ENCODE results near the gene DYNC1I1. TPM values are rescaled to one million over a fixed set of nuclear protein-coding genes. Genes with fewer than 3 reads are reported as not detected.

DYNC1I1 gene
- total RNA-seq, 4 donors from 2014 or later: 1.9 to 6.7 (median 5.8) TPM

- Histone ChIP-seq H3K4me1 (no peaks in the 10 kb centered on the region), H3K36me3 (no peaks in the 10 kb centered on the region), H3K4me3 (no peak overlapping the region), H3K9me3 (no peaks in the 10 kb centered on the region), H3K27ac (no peak overlapping the region), H3K27me3 (no peaks in the 10 kb centered on the region)
- TF ChIP-seq CTCF (IDR thresholded peaks at IDR 0.05) (no peak), EP300 (IDR thresholded peaks at IDR 0.05) (no peak), POLR2AphosphoS5 (IDR thresholded peaks at IDR 0.05) (no peak), POLR2A (IDR thresholded peaks at IDR 0.05) (no peak)
- 43% methylated on average over 3 of the region's 3 CpGs for WGBS
- DNase-seq (ENCODE audit: low spot score in 2 of 2): no peak
Measured at GRCh38 chr7:95758187-95758586, 14.2 kb upstream of the DYNC1I1 start.

GRCh38 chr7:95766086-95766485 lies 6.3 kb upstream of the DYNC1I1 start:
- TF ChIP-seq CTCF (IDR thresholded peaks at IDR 0.05) (no peak), POLR2AphosphoS5 (IDR thresholded peaks at IDR 0.05) (no peak), EP300 (IDR thresholded peaks at IDR 0.05) (no peak), POLR2A (IDR thresholded peaks at IDR 0.05) (no peak)
- Histone ChIP-seq H3K36me3 (no peaks in the 10 kb centered on the region), H3K27ac (no peak overlapping the region), H3K9me3 (no peaks in the 10 kb centered on the region), H3K4me3 (no peak overlapping the region), H3K27me3 (no peaks in the 10 kb centered on the region), H3K4me1 (no peaks in the 10 kb centered on the region)
- 94% methylated on average over 2 of the region's 2 CpGs for WGBS
- DNase-seq (ENCODE audit: low spot score in 2 of 2): no peak

- DNase-seq (ENCODE audit: low spot score in 2 of 2): no peak
- H3K9me3 ChIP-seq: no peaks in the 10 kb centered on the region
- H3K4me1 ChIP-seq: no peaks in the 10 kb centered on the region
- H3K36me3 ChIP-seq: no peaks in the 10 kb centered on the region
- H3K4me3 ChIP-seq: no peak overlapping the region
- no peak overlapping the region for H3K27ac ChIP-seq
- H3K27me3 ChIP-seq: no peaks in the 10 kb centered on the region
- TF ChIP-seq POLR2A (IDR thresholded peaks at IDR 0.05): no peak
- TF ChIP-seq POLR2AphosphoS5 (IDR thresholded peaks at IDR 0.05): no peak
- no peak for TF ChIP-seq EP300 (IDR thresholded peaks at IDR 0.05)
- TF ChIP-seq CTCF (IDR thresholded peaks at IDR 0.05): no peak
- 92% methylated on average over 1 of the region's 1 CpG for WGBS
Measured at GRCh38 chr7:95766657-95767056, 5.7 kb upstream of the DYNC1I1 start.

GRCh38 chr7:95772771-95773581 lies 622 bp downstream of the DYNC1I1 start:
- no peaks in the 10 kb centered on the region for H3K9me3 ChIP-seq

More at GRCh38 chr7:95772771-95773581, 622 bp downstream of the DYNC1I1 start:
- no peaks in the 10 kb centered on the region for H3K27me3 ChIP-seq
- TF ChIP-seq POLR2A (IDR thresholded peaks at IDR 0.05): no peak
- TF ChIP-seq POLR2AphosphoS5 (IDR thresholded peaks at IDR 0.05): no peak
- TF ChIP-seq EP300 (IDR thresholded peaks at IDR 0.05): no peak
- no peak for TF ChIP-seq CTCF (IDR thresholded peaks at IDR 0.05)
- H3K4me3 ChIP-seq: peak overlapping the region; percentile 57
- peak overlapping the region; percentile 13 for H3K27ac ChIP-seq
- WGBS: 27% methylated on average over 26 of the region's 45 CpGs
- H3K4me1 ChIP-seq: peaks cover 18% of the 10 kb centered on the region
- peak in 1 of 2 donors; percentile 78 for DNase-seq (ENCODE audit: low spot score in 2 of 2)
- no peaks in the 10 kb centered on the region for H3K36me3 ChIP-seq

Data from suprapubic skin (tissue), 4 donors.